Measurements from ENCODE around the gene CLK3.
A peak's percentile ranks its signal among the peaks of the same experiment; 100 is the strongest.

Gene CLK3

DNA sequence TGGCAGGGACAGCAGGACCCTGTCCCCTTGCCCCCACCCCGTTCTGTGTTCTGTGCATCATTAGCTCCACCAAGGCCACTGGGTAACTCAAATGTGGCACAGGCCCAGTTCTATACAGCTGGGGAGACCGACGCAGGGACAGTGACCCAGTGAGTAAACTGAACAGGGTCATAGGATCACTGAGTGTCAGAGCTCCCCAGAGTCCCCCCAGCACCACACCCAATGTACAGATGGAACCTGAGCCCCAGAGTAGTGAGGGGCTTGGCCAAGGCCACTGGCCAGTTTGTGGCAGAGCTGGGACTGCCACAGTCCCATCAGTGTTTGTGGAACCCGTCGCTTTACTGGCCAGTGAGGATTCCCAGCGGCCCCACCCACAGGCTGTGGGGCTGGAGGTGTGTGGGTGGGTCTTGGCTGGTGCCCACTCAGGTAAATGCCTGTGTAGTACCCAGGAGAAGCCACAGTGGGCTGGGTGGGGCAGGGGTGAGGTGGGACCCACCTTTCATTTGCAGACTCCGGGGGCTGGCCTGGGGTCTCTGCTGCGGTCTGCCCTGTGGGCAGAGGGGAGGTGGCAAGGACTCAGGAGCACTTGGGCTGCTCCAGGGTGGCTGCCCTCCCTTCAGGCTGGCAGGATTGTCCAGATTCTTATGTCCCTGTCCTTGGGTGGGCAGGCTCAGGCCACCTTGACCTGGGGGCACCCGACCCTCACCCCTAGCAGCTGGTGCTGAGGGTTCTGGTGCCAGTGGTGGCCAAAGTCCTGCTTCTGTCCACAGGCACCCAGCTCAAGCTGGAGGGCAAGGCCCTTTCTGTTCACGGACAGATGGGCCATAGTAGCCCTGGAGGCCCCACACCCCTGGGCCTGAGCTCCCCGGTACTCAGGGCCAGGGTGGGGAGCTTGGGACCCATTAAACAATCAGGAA, 11.6 kb upstream of the CLK3 start:
- DNase-seq: no peak

DNA sequence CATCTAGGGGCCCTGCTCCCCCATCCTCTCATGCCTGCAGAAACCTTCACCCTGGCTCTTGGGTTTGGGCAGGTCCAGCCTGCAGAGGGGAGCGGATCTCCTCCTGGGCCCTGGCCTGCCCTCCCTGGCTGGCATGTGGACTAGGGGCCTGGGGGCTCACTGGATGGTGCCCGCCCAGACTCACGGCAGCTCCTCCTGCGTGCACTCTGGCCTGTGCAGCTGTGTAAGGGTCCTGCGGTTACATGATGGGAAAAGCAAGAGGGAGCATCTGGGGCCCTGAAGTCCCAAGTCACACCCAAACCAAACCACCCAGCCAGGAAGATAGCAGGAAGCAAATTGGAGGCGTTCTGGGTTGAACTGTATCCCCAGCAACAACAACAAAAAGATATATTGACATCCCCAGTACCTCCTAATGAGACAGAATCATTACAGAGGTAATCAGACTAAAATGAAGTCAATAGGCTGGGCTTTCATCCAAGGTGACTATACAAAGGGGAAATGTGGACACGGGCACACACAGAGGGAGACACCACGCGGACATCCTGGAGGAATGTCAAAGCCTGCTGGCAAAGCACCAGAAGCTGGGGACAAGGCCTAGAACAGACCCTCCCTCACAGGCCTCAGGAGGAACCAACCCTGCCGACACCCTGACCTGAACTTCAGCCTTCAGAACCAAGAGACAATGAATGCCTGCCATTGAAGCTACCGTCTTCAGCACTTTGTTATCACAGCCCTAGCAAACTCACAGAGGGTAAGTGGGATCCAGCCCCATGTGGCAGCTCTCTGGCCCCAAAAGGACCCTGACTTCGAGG, 10.4 kb upstream of the CLK3 start:
- no peak for DNase-seq

GRCh38 chr15:74605795-74606150, 9.9 kb upstream of the CLK3 start:
- DNase-seq: no peak

- DNase-seq: no peak
Measured at GRCh38 chr15:74608786-74609185, 6.8 kb upstream of the CLK3 start.

DNA sequence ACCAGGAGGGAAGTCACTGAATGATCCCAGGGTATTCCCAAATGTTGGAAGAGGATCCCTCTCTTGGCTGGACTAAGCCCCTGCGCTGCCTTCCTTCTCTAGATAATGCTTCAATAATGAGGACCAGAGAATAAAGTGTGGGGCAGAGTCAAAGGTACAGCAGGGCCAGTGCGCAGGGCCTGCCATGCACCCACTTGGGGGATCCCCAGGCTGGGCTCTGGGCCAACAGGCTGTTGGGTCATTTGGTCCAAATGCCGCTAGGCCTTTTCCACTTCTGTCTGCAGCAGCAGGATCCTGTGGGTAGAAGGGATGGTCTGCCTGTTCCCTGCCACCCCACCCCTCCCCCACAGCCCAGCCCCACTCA, 5.7 kb upstream of the CLK3 start:
- DNase-seq: no peak

GRCh38 chr15:74610302-74610951, 5.2 kb upstream of the CLK3 start:
- no peak for DNase-seq

- DNase-seq: no peak
Measured at GRCh38 chr15:74611341-74611740, 4.3 kb upstream of the CLK3 start.

GRCh38 chr15:74611834-74612233, 3.8 kb upstream of the CLK3 start:
- DNase-seq: no peak

GRCh38 chr15:74612677-74613076, 3.0 kb upstream of the CLK3 start:
- DNase-seq: no peak

DNA sequence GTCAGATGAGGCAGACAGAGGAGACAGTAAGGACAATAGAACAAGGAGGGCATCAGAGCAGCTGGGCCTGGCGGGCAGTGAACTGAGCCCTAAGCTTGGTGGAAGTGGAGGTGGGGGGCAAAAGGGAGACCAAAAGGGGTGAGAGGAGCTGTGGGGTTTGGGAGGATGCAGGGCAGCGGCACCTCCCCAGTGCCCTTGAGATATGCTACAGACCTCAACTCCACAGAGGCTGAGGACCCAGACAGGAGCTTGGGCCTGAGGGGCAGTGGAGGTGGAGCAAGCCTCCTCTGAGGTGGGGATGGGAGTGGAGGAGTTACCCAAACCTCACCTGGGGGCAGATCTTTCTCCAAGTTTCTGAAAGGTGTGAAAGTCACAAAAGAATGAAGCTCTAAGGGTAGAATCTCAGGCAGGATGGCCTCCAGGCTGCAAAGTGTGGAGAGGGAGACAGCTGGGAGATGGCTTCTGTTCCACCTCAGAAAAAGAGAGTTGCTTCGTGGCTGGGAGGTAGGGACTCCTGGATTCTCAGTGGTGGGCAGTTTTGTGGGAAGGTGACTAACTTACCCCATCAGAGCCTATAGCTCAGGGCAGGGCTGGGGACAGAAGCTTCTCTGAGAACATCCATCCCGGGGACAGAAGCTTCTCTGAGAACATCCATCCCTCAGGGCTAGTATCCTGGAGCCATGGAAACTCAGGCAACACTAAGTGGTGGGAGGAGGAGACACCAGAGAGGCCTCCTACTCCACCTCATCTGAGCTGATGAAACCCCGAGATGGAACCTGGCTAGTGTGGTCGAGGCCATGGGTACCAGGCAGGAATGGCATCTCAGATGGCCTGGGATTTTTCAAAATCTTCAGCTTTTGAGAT, 2.3 kb upstream of the CLK3 start:
- no peak for DNase-seq

- no peak for DNase-seq
Measured at GRCh38 chr15:74613953-74614743, 1.5 kb upstream of the CLK3 start.

GRCh38 chr15:74614744-74615507, 710 bp upstream of the CLK3 start:
- peak; percentile 88 for DNase-seq

GRCh38 chr15:74616366-74616939, 817 bp downstream of the CLK3 start:
- DNase-seq: peak; percentile 67

- DNase-seq: no peak
Measured at GRCh38 chr15:74616996-74617395, 1.4 kb downstream of the CLK3 start.

- no peak for DNase-seq
Measured at GRCh38 chr15:74618841-74619596, 3.4 kb downstream of the CLK3 start.

DNA sequence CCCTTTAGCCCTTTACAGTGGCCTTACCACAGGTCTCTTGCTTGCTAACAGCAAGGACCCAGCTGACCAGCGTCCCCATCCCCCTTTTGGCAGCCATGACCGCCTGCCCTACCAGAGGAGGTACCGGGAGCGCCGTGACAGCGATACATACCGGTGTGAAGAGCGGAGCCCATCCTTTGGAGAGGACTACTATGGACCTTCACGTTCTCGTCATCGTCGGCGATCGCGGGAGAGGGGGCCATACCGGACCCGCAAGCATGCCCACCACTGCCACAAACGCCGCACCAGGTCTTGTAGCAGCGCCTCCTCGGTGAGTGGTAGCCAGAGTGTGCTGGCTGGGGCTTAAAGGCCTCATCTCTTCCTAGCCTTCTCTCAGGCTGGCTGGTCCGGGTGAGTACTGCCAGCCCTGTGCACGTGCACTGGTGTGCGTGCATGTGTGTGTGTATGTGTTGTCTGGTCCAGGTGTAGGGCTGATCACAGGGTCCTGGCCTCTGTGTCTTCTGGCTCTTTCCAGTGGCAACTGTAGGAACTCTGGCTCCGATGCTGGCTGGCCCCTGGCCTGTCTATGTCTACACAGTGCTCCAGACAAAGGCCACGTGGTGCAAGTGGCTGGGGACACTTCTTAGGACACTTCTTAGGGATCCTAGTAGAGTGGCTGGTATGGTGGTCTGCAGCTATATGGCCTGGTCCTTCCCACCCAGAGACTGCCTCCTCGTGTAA, 4.4 kb downstream of the CLK3 start:
- no peak for DNase-seq

DNA sequence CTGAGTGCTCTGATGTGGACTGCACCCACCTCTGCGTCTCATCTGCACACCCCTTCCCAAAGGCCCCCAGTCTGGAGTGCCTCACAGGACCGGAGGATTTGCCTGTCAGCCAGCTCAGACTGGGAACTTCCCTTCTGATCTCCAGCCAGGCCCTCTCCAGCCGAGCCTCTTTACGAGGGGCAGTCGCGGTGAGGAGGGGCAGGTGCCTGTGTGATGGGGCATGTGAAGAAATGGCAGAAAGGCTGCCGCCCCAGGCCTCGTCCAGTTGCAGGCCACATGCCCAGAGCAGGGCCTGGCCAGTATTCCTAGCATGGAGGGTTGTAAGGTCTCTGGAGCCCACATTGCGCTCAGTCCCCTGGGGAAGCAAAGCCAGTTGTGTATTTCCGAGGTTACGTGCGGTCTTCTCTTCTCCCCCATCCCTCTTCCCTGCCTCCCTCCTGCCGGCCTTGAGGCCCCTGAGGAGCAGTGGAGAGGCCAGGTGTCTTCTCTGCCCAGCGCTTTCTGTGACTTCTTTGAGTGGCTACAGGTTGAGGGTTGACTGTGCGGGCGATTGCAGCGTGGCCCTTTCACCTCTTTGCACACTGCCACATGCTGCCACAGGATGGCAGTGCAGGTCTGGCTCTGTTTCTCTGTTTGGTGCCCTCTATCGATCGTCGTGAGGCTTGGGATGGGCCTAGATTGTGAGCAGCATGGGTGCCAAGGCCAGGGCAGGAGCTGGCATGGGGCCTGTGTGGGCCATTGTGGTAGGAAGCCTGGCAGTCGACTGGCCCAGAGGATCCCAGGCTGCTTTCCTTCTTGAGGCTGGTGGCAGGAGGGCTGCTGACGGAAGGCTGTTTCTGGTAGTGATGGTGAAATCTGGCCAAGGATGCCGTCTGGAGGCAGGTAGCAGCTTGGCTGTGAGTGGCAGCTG, 5.3 kb downstream of the CLK3 start:
- DNase-seq: peak; percentile 80

- no peak for DNase-seq
Measured at GRCh38 chr15:74621546-74621920, 5.9 kb downstream of the CLK3 start.

Data from activated naive CD4-positive, alpha-beta T cell treated with Interleukin-2 at 50 U/mL for 16 hours (primary cell).